ENCODE data around the gene NR1H4.
"Not testable (repeated sequence)": the region's sequence is repeated elsewhere in the genome, so short reads cannot be mapped to it uniquely, and the experiment has no call there.

Gene NR1H4

DNA sequence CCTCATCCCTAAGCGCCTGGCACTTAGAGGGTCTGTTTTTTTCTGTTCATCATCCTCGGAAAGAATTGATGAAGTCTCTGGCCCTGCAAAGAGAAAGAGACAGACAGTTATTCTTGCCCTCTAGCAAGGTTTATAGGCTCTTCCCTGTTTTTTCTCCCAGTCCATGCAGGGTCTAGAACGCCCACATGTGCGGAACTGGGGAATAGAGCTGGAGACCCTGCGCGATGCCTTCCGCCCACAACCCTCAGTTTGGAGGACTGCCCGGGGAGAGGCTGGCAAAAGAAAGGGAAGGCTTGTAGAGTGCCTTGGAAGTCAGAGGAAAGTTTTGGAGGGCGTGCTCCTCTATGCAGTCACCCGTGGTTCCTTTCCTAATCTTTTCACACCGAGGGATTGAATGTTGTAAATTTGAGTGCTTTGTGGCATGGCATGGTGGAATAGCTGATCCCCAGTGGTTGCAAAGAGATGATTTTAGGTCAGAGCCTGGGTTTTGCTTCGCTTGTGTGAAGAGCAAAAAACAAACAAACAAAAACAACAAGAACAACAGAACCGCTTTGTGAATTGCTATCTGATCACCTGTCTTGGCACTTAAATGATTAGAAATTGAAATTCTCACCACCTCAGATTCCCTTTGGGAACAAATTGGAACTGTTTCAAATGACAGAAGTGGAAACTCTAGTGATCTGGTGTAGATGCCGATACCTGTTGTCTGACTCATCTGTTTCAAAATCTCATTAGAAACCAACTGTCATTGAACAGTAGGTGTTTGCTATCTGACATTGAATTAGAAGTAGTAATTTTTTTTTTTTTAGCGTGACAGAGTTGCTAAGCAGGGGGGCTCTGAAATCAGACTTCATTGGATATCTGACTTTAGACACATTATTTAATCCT, 100.8 kb downstream of the NR1H4 start:
- intact Hi-C loops (cut with micrococcal nuclease), result loop anchor here (5.0 to 10.0 kb wide), 2 partner anchors 307 to 430 kb away; partner anchors contain the start of genes BLTP3B, DEPDC4 and SCYL2
- Mint-ChIP-seq H3K4me3 (peak overlapping the region; percentile 95), H3K36me3 (ENCODE audit: low read depth) (peaks cover 29% of the 10 kb centered on the region), H3K27ac (peak overlapping the region; percentile 97), H3K9me3 (peaks cover 7% of the 10 kb centered on the region), H3K4me1 (ENCODE audit: low read depth) (peaks cover 33% of the 10 kb centered on the region), H3K27me3 (no peaks in the 10 kb centered on the region)

DNA sequence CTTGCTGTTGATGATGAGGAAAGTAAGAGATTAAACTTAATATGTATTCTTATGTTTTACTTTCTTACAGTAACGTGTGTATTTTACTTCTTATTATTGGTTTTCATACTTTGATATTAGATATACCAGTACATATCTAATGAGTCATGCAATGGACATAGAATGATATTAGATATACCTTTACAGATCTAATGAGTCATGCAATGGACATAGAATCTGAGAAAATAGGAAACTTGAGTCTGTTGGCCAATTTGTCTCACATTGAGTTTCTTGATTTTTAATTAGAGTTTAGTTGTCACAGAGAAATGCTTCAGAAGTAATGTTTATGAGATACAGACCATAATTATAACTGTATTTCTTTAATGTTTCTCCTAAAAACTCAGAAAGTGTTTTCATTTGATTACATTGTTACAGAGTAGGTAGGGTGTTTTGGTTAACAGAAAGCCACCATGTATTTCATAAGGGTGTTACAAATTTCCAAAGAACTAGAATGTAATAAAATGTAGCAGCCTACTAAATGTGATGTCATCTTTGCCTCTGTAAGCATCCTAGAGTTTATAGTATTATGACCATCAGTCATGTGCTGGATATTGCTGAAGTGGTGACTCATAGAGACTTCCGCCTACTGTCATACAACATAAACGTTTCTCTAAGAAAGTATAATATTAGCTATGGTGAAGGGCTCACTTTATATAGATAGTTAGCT, 102.8 kb downstream of the NR1H4 start:
- intact Hi-C loops (cut with micrococcal nuclease), result loop anchor here (10.0 kb wide), 1 partner anchor 432 kb away; the partner anchor contains the start of gene BLTP3B
- no peak overlapping the region for H3K4me3 Mint-ChIP-seq
- H3K27me3 Mint-ChIP-seq, result no peaks in the 10 kb centered on the region
- peaks cover 34% of the 10 kb centered on the region for H3K36me3 Mint-ChIP-seq (ENCODE audit: low read depth)
- peaks cover 24% of the 10 kb centered on the region for H3K4me1 Mint-ChIP-seq (ENCODE audit: low read depth)
- H3K9me3 Mint-ChIP-seq, result peaks cover 7% of the 10 kb centered on the region
- peak overlapping the region; percentile 51 for H3K27ac Mint-ChIP-seq

GRCh38 chr12:100578923-100579322, 105.3 kb downstream of the NR1H4 start:
- intact Hi-C loops (cut with micrococcal nuclease), result loop anchor here (10.0 kb wide), 1 partner anchor 434 kb away; the partner anchor contains the start of gene BLTP3B

DNA sequence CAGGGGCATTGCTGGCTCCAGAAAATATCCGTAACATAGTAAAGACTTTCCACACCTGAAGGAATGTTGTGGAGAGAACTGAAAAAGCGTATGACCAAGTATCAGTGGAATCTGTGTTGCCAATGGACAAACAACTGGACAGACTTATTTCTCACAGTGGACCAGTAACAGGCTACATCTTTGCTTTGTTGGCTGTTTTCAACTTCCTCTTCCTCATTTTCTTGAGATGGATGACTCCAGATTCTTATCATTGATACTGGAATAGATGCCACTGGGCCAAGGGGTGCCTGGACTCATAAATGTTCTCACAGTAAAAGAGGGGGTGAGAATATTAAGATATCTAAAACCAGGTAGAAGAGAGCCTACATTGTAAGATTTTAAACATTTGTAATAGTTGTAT, 106.2 kb downstream of the NR1H4 start:
- Mint-ChIP-seq H3K27me3 (no peaks in the 10 kb centered on the region), H3K36me3 (ENCODE audit: low read depth) (peaks cover 52% of the 10 kb centered on the region), H3K27ac (no peak overlapping the region), H3K4me1 (ENCODE audit: low read depth) (peaks cover 21% of the 10 kb centered on the region), H3K4me3 (no peak overlapping the region), H3K9me3 (peaks cover 39% of the 10 kb centered on the region)
- intact Hi-C loops (cut with micrococcal nuclease), result loop anchor here (10.0 kb wide), 1 partner anchor 435 kb away; the partner anchor contains the start of gene BLTP3B

More at GRCh38 chr12:100578923-100579322, 105.3 kb downstream of the NR1H4 start:
- H3K27ac Mint-ChIP-seq, result peak overlapping the region; percentile 2
- peaks cover 31% of the 10 kb centered on the region for H3K9me3 Mint-ChIP-seq
- H3K4me3 Mint-ChIP-seq, result no peak overlapping the region
- no peaks in the 10 kb centered on the region for H3K27me3 Mint-ChIP-seq
- H3K36me3 Mint-ChIP-seq (ENCODE audit: low read depth), result peaks cover 50% of the 10 kb centered on the region
- H3K4me1 Mint-ChIP-seq (ENCODE audit: low read depth), result peaks cover 14% of the 10 kb centered on the region

DNA sequence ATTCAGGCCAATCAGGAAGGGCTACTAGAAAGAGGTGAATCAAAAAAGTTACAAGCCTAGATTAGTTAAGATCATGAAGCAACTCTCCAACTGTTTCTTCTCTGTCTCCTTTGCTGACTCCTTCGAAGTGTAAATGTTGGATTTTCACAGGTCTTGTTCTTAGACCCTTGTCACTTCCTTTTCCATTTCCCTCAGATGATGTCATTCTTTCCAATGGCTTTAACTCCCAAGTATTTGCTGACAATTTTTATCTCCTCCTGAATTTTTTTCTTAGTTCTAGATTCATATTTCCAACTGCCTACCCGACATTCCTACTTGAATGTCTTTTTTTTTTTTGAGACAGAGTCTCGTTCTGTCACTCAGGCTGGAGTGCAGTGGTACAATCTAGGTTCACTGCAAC, 110.6 kb downstream of the NR1H4 start:
- Mint-ChIP-seq H3K36me3 (ENCODE audit: low read depth) (peaks cover 74% of the 10 kb centered on the region), H3K4me1 (ENCODE audit: low read depth) (peaks cover 17% of the 10 kb centered on the region), H3K27me3 (no peaks in the 10 kb centered on the region), H3K27ac (no peak overlapping the region), H3K4me3 (no peak overlapping the region), H3K9me3 (peaks cover 74% of the 10 kb centered on the region)
- intact Hi-C loops (cut with micrococcal nuclease), result no loop called here

DNA sequence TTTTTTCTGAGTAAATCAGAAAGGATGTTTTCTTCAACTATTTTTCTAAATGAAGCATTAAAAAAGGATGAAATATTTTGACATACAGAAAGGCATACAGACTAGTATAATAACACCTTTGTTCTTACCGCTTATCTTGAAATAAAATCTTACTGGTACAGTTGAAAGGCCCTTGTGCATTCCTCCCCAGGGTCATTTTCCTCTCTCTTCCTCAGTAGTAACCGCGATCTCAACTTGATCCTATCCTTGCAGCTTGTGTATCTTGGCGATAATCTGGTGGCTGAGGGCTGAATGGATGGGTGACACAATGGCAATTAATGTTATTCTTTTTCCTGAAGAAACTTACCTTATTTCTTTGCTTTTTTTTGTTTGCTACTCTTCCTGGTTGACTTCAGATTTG, 118.3 kb downstream of the NR1H4 start:
- no peaks in the 10 kb centered on the region for H3K27me3 Mint-ChIP-seq
- H3K27ac Mint-ChIP-seq, result no peak overlapping the region
- peaks cover 37% of the 10 kb centered on the region for H3K9me3 Mint-ChIP-seq
- intact Hi-C loops (cut with micrococcal nuclease), result no loop called here
- H3K4me1 Mint-ChIP-seq (ENCODE audit: low read depth), result no peaks in the 10 kb centered on the region
- H3K4me3 Mint-ChIP-seq, result no peak overlapping the region
- peaks cover 51% of the 10 kb centered on the region for H3K36me3 Mint-ChIP-seq (ENCODE audit: low read depth)

- peaks cover 22% of the 10 kb centered on the region for H3K9me3 Mint-ChIP-seq
- peaks cover 42% of the 10 kb centered on the region for H3K36me3 Mint-ChIP-seq (ENCODE audit: low read depth)
- H3K27me3 Mint-ChIP-seq, result no peaks in the 10 kb centered on the region
- no peak overlapping the region for H3K4me3 Mint-ChIP-seq
- intact Hi-C loops (cut with micrococcal nuclease), result no loop called here
- no peaks in the 10 kb centered on the region for H3K4me1 Mint-ChIP-seq (ENCODE audit: low read depth)
- no peak overlapping the region for H3K27ac Mint-ChIP-seq
These were observed 119.8 kb downstream of the NR1H4 start for GRCh38 chr12:100593490-100593889.

DNA sequence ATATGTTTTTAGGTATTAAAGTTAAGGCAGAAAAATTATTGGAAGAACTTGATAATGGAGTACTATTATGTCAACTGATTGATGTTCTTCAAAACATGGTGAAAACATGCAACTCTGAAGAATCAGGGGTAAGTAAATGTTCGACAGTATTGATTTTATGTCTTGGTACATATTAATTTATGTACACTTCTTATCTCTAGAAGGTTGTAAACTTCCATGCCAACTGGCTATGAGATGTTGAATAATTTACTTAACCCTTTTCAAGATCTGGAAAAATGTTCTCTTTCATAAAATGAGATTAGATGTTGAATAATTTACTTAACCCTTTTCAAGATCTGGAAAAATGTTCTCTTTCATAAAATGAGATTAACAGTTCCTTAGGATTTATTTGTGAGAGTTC, 128.0 kb downstream of the NR1H4 start:
- Mint-ChIP-seq H3K4me1 (ENCODE audit: low read depth) (peaks cover 21% of the 10 kb centered on the region), H3K36me3 (ENCODE audit: low read depth) (peaks cover 60% of the 10 kb centered on the region), H3K27me3 (no peaks in the 10 kb centered on the region), H3K9me3 (no peaks in the 10 kb centered on the region), H3K4me3 (no peak overlapping the region), H3K27ac (no peak overlapping the region)
- intact Hi-C loops (cut with micrococcal nuclease), result no loop called here

GRCh38 chr12:100602997-100603396, 129.3 kb downstream of the NR1H4 start:
- H3K27ac Mint-ChIP-seq; H3K9me3 Mint-ChIP-seq; intact Hi-C loops (cut with micrococcal nuclease); H3K27me3 Mint-ChIP-seq; H3K4me3 Mint-ChIP-seq: not testable (repeated sequence)
- Mint-ChIP-seq H3K36me3 (ENCODE audit: low read depth) (peaks cover 73% of the 10 kb centered on the region), H3K4me1 (ENCODE audit: low read depth) (peaks cover 35% of the 10 kb centered on the region)

GRCh38 chr12:100608776-100609175, 135.1 kb downstream of the NR1H4 start:
- H3K27me3 Mint-ChIP-seq, result no peaks in the 10 kb centered on the region
- H3K9me3 Mint-ChIP-seq, result no peaks in the 10 kb centered on the region
- peaks cover 60% of the 10 kb centered on the region for H3K36me3 Mint-ChIP-seq (ENCODE audit: low read depth)
- H3K27ac Mint-ChIP-seq, result peak overlapping the region; percentile 85
- H3K4me1 Mint-ChIP-seq (ENCODE audit: low read depth), result peaks cover 53% of the 10 kb centered on the region
- intact Hi-C loops (cut with micrococcal nuclease), result loop anchor here (5.0 kb wide), 1 partner anchor 41 kb away; no protein-coding TSS in a partner anchor
- peak overlapping the region; percentile 41 for H3K4me3 Mint-ChIP-seq

DNA sequence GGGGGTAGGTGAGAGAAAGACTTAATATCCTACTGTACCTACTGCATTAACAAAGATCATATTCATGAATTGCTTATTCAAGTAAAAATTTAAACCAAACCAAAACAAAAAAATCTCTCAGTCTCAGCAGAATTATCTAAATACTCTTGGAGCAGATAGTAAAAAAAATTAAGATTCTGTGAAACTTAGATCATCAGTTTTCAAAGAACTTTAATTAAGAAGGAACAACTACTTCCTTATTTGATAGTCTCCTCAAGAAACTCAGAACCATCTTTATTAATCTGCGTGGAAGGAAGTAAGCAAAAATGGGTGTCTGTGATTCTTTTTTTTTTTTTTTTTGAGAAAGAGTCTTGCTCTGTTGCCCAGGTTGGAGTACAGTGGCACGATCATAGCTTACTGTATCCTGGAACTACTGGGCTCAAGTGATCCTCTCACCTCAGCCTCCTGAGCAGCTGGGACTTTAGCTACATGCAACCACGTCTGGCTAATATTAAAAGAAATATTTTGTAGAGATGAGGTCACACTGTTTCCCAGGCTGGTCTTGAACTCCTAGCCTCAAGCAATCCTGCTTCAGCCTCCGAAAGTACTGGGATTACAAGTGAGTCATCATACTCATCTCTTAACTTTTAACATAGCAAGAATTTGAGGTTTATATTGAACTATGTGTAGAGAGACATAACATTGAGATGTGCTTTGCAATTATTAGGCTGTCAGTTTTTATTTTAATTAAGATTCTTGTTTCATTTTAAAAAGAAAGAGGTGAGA, 137.2 kb downstream of the NR1H4 start:
- peak overlapping the region; percentile 23 for H3K4me3 Mint-ChIP-seq
- H3K27me3 Mint-ChIP-seq, result no peaks in the 10 kb centered on the region
- H3K36me3 Mint-ChIP-seq (ENCODE audit: low read depth), result peaks cover 54% of the 10 kb centered on the region
- intact Hi-C loops (cut with micrococcal nuclease), result no loop called here
- H3K27ac Mint-ChIP-seq, result peak overlapping the region; percentile 85
- H3K9me3 Mint-ChIP-seq, result no peaks in the 10 kb centered on the region
- H3K4me1 Mint-ChIP-seq (ENCODE audit: low read depth), result peaks cover 50% of the 10 kb centered on the region

DNA sequence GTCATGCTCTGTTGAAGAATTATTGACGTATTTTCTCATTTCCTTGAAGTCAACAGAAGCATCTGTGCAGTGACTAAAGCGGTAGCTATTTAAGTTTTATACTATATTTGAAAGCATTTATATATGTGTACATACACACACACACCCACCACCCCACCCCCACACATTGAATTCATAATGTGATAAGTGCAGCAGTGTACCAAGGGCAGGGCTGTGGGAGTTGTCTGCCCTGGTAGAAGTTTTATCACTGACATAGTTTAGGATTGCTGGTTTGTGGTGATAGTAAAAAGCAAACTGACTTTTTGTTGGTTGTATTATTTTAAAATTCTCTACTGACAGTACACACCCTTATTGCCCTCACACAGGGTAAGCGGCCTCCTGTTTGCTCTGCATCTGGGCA, 138.9 kb downstream of the NR1H4 start:
- Mint-ChIP-seq H3K4me1 (ENCODE audit: low read depth) (peaks cover 35% of the 10 kb centered on the region), H3K27me3 (no peaks in the 10 kb centered on the region)

More for the DNA sequence above, 138.9 kb downstream of the NR1H4 start:
- no peak overlapping the region for H3K4me3 Mint-ChIP-seq
- intact Hi-C loops (cut with micrococcal nuclease), result no loop called here
- H3K9me3 Mint-ChIP-seq, result no peaks in the 10 kb centered on the region
- H3K27ac Mint-ChIP-seq, result no peak overlapping the region
- H3K36me3 Mint-ChIP-seq (ENCODE audit: low read depth), result peaks cover 52% of the 10 kb centered on the region
